HG02678 (cell line): ENCODE data around the gene PPA1.
"Not testable (repeated sequence)": the region's sequence is repeated elsewhere in the genome, so short reads cannot be mapped to it uniquely, and the experiment has no call there.

Experiments used
- ATAC-seq: cut with Tn5 transposase; IDR thresholded peaks from one replicate; pipeline ENCODE4 v1.9.1; 2021; ENCODE audit warnings: mild to moderate bottlenecking, moderate library complexity; ENCODE audit not compliant: unreplicated experiment

Gene PPA1

GRCh38 chr10:70233109-70233938, at the start of gene PPA1:
Gene PPA1, minus strand, starts transcription at chr10:70233429. Its CDS starts 102 bp downstream, at chr10:70233327.
- peak; percentile 91 for ATAC-seq

GRCh38 chr10:70281609-70282008, 48.4 kb upstream of the PPA1 start:
- ATAC-seq = no peak

GRCh38 chr10:70280099-70280498, 46.9 kb upstream of the PPA1 start:
- ATAC-seq = no peak

GRCh38 chr10:70277396-70278030, 44.3 kb upstream of the PPA1 start:
- no peak for ATAC-seq

GRCh38 chr10:70274643-70275042, 41.4 kb upstream of the PPA1 start:
- no peak for ATAC-seq

GRCh38 chr10:70272925-70273316, 39.7 kb upstream of the PPA1 start:
- ATAC-seq = peak; percentile 48

GRCh38 chr10:70271996-70272924, 39.0 kb upstream of the PPA1 start:
- no peak for ATAC-seq

GRCh38 chr10:70270952-70271351, 37.7 kb upstream of the PPA1 start:
- no peak for ATAC-seq

GRCh38 chr10:70269741-70270140, 36.5 kb upstream of the PPA1 start:
- no peak for ATAC-seq

- no peak for ATAC-seq
Measured at GRCh38 chr10:70268376-70268775, 35.1 kb upstream of the PPA1 start.

GRCh38 chr10:70267161-70267933, 34.1 kb upstream of the PPA1 start:
- no peak for ATAC-seq

GRCh38 chr10:70266701-70267100, 33.5 kb upstream of the PPA1 start:
- ATAC-seq = no peak

GRCh38 chr10:70266056-70266455, 32.8 kb upstream of the PPA1 start:
- ATAC-seq = no peak

- ATAC-seq = no peak
Measured at GRCh38 chr10:70265032-70265689, 31.9 kb upstream of the PPA1 start.

GRCh38 chr10:70260734-70261133, 27.5 kb upstream of the PPA1 start:
- no peak for ATAC-seq

GRCh38 chr10:70260259-70260658, 27.0 kb upstream of the PPA1 start:
- ATAC-seq = no peak

- no peak for ATAC-seq
Measured at GRCh38 chr10:70258216-70258615, 25.0 kb upstream of the PPA1 start.

- ATAC-seq = not testable (repeated sequence)
Measured at GRCh38 chr10:70257816-70258215, 24.6 kb upstream of the PPA1 start.

- no peak for ATAC-seq
Measured at GRCh38 chr10:70256463-70256862, 23.2 kb upstream of the PPA1 start.
